Large intestine (tissue), 3 donors: ENCODE data around the gene UTP15. TPM values are rescaled to one million over a fixed set of nuclear protein-coding genes. Genes with fewer than 3 reads are reported as not detected.

Experiments
- DNase-seq, 2 donors: peaks; one replicate each; pipeline versions ENCODE4 v3.0.0 to v3.0.0-alpha.2; 2013
- H3K27ac ChIP-seq: one replicate; pipeline ENCODE4 v1.5.1; 2013; ENCODE audit warnings: low read length
- H3K27me3 ChIP-seq: 2 replicates; pipeline ENCODE4 v1.6.1; 2013; ENCODE audit warnings: low read length; ENCODE audit not compliant: control insufficient read depth, insufficient read depth
- H3K36me3 ChIP-seq: 2 replicates; pipeline ENCODE4 v1.6.1; 2013; ENCODE audit warnings: low read length; ENCODE audit not compliant: control insufficient read depth, insufficient read depth
- H3K4me1 ChIP-seq: one replicate; pipeline ENCODE4 v1.6.1; 2013; ENCODE audit warnings: low read length; ENCODE audit not compliant: control insufficient read depth, insufficient read depth
- H3K4me3 ChIP-seq: one replicate; pipeline ENCODE4 v1.5.1; 2013; ENCODE audit warnings: low read length
- H3K9me3 ChIP-seq: one replicate; pipeline ENCODE4 v1.6.1; 2013; ENCODE audit warnings: mild to moderate bottlenecking, low read depth, low read length, moderate library complexity; ENCODE audit not compliant: control insufficient read depth
- WGBS: methylation state at CpG from one replicate; pipeline ENCODE4 v1.1.5; 2013; ENCODE audit warnings: low lambda C conversion rate; ENCODE audit not compliant: insufficient coverage; 5-methylcytosine and 5-hydroxymethylcytosine counted together
- polyA plus RNA-seq: library from polyadenylated mRNA; unstranded; fragments of 120-200 nt; gene quantifications from one replicate; pipeline ENCODE4 v1.2.1, GENCODE V29; 2013

The UTP15 gene
- polyA plus RNA-seq, 1 donor = 12.0 TPM

DNA sequence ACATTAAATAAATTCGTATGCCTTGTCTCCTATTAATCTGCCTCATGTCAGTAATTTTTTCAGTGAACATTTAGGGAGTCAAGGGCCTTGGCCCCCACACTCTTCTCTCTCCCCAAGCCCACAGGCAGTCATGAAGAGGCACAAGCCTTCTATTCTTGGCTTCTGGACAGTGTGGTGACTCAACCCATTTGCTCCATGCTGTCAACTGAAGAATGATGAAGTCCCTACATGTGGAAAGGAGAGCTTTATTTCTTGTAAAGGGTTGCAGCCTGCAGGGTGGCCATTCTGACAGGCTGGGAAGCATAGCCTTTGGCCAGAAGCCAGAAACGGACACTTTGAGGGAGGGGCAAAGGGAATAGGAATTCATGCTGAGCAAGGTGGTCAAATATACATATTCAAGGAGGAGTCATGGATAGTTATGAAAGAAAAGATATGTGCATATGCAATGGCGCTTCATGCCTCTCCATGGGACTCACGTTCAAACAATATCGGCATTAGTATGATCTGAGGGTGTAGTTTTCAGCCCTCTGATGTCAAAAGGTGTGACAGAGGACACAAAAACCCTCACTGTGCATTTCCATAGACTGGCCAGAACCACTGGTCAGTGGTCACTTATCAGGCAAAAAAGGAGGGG is 31.4 kb upstream of the UTP15 start:
- H3K27ac ChIP-seq = no peak overlapping the region
- no peaks in the 10 kb centered on the region for H3K9me3 ChIP-seq
- no peak overlapping the region for H3K4me3 ChIP-seq
- no peak for DNase-seq
- WGBS = 90% methylated on average over 2 of the region's 5 CpGs
- no peaks in the 10 kb centered on the region for H3K36me3 ChIP-seq
- H3K27me3 ChIP-seq = peaks cover 2% of the 10 kb centered on the region
- no peaks in the 10 kb centered on the region for H3K4me1 ChIP-seq

DNA sequence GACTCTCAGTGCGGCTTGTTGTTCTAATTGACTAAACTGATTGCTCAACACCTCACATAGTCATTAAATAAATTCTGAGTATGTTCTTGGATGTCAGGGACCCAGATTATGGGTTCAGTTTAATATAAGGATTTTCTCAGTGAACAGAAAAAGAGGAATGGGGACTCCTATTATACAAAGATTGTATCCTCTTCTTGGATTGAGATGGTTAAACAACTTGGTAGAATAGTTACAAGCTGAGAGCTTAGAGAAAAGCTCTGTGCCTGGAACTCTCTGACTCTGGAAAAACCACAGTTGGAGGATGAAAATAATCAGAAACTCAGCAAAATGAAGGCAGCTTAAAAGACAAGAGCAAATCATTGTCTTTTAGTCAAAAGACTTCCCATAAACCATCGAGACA is 30.6 kb upstream of the UTP15 start:
- no peaks in the 10 kb centered on the region for H3K9me3 ChIP-seq
- DNase-seq = no peak
- WGBS = no CpG with 5 or more reads among the region's 2 CpGs

DNA sequence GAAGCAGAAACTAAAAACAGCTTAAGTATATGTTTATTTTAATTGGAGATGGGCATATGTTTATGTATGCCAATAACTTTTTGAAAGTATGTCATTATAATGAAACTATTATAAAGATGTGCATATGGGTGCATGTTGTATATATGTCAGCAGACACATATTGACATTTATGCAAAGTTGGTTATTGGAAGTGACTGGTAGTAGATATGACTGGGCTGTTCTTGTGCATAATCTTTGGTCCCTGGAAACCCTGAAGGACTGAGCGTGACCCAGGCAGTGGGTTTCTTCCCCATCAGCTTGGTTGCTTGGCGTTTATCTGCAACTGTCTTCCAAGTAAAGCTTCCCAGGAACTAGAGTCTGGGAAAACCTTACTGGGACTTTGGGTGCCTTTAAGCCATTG is 25.8 kb upstream of the UTP15 start:
- Histone ChIP-seq H3K4me3 (no peak overlapping the region), H3K27me3 (no peaks in the 10 kb centered on the region), H3K9me3 (no peaks in the 10 kb centered on the region), H3K36me3 (no peaks in the 10 kb centered on the region), H3K4me1 (peaks cover 10% of the 10 kb centered on the region), H3K27ac (no peak overlapping the region)
- no CpG with 5 or more reads among the region's 2 CpGs for WGBS
- DNase-seq = no peak

More for the DNA sequence above, 30.6 kb upstream of the UTP15 start:
- Histone ChIP-seq H3K36me3 (no peaks in the 10 kb centered on the region), H3K4me1 (no peaks in the 10 kb centered on the region), H3K27ac (no peak overlapping the region), H3K27me3 (peaks cover 2% of the 10 kb centered on the region), H3K4me3 (no peak overlapping the region)

DNA sequence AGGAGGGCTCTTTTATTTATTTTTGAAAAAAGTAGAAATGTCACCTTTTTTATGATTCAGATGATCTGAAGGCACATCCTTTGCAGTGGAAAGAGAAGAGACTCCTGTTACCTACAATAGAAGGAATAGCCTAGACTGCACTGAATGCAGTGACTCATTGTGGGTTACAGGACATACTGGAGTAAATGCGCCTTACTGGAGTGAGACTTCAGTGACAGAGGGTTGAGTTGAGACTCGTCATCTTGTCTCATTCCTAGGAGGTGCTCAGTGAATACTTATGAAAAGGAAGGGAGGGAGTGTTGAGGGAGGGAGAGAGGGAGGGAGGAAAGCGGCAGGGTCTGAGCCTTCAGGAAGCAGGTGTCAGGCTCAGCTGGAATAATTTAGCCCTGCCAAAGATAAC is 25.4 kb upstream of the UTP15 start:
- H3K4me1 ChIP-seq = peaks cover 14% of the 10 kb centered on the region
- H3K4me3 ChIP-seq = no peak overlapping the region
- no peaks in the 10 kb centered on the region for H3K36me3 ChIP-seq
- H3K9me3 ChIP-seq = no peaks in the 10 kb centered on the region
- no peak for DNase-seq
- no peak overlapping the region for H3K27ac ChIP-seq
- no CpG with 5 or more reads among the region's 3 CpGs for WGBS
- no peaks in the 10 kb centered on the region for H3K27me3 ChIP-seq

DNA sequence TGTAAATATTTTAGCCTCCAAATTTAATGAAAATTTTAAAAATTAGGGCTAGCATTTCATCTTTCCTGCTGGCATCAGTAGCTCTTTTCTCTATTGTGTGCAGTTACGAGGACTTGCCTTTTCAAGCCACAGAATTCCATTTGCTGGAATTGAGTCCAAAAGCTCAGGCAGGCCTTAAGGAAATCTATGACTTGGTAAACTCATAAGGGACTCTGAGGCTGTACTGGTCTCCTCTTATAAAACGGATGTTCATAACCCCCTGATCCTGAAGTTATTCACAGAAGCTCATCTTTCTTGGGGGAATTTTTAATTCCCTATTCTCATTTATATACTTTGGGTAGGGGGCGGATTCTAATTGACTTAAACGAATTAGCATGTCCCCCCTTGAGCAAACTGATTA is 23.5 kb upstream of the UTP15 start:
- no CpG with 5 or more reads among the region's 4 CpGs for WGBS
- peak in 1 of 2 donors; percentile 12 for DNase-seq
- Histone ChIP-seq H3K27ac (no peak overlapping the region), H3K27me3 (no peaks in the 10 kb centered on the region), H3K4me3 (no peak overlapping the region), H3K4me1 (peaks cover 15% of the 10 kb centered on the region), H3K9me3 (no peaks in the 10 kb centered on the region), H3K36me3 (no peaks in the 10 kb centered on the region)

DNA sequence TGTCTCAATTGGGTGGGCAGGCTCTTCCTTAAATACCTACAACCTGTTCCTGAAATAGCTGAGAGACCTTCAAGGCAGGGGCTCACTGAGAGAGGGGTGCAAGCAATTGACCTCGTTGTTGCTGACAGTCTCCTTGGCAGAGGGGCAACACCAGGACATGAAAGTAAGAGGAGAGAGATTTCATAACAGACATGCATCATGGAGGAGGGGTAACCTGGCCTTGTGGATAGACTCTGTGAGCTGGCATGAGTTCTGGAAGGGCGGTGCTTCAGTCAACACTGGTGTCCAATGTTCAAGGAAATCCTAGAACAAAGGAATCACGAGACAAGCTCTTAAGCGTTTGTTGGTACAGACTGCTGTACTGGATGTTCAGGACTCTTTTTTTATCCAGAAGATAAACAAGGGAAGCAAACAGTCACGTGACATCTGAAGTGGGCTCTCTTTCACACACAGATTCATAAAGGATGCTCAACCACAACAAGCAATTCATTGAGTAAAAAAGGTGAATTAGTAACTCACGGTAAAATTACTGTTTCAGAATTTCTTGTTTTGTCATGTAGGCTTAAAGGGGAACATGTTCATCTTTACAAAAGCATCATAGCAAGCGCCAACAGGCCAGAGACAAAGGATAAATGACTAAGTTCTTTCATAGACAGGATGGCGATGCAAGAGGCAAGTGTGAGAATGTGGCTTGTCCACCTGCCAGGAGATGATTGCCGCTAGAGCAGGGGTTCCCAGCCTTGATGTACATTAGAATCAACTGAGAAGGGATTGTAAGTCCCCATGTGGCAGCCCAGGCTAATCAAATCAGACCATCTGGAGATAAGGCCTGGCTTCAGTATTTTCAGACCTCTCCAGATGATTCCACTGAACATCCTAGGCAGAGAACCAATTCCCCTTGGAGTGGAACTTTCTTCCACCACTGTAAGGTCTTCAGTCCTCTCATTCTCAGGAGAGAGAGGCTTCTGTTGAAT is 20.8 kb upstream of the UTP15 start:
- no peaks in the 10 kb centered on the region for H3K36me3 ChIP-seq
- H3K27ac ChIP-seq = peak overlapping the region; percentile 54
- peak; percentile 87 to 96 for DNase-seq
- peaks cover 15% of the 10 kb centered on the region for H3K4me1 ChIP-seq
- no peaks in the 10 kb centered on the region for H3K9me3 ChIP-seq
- 25% methylated on average over 4 of the region's 9 CpGs for WGBS
- no peaks in the 10 kb centered on the region for H3K27me3 ChIP-seq
- H3K4me3 ChIP-seq = no peak overlapping the region

DNA sequence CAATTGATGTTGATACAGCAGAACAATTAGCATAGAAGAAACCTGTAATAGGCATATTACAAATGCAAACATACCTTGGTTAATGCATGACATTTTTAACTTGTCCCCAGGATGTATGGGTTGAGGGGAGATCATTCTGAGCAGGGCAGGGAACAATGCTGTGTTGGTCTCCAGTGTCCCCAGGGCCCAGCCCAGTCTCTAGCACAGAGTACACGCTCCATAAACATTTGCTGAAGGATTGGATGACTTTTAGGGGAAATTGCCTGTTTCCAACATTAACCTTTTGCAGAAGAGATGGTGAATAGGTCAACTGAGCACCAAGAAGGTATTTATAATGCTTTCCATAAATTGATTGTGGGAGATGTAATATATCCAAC is 20.2 kb upstream of the UTP15 start:
- no peak overlapping the region for H3K4me3 ChIP-seq
- H3K27ac ChIP-seq = peak overlapping the region; percentile 45

DNA sequence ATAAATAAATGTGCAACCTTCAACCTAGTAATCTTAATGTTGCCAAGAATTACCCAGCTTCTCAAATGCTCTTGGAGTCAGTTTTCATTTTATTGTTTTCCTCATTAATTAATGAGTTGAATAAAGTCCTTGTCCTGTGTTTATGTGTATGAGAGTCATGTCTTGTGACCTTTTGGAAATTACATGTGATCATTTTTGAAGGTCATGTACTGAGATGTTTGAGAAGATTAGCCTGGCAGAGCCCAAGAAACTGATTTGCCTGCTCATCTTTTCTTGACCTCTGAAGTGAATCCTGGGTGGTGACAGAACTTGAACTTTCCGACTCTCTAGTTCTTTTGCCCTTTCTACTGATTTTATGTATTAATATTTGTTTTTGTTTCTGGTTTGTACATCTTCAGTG is 15.5 kb upstream of the UTP15 start:
- no peak overlapping the region for H3K4me3 ChIP-seq
- DNase-seq = no peak
- no peaks in the 10 kb centered on the region for H3K27me3 ChIP-seq
- no peak overlapping the region for H3K27ac ChIP-seq
- H3K9me3 ChIP-seq = no peaks in the 10 kb centered on the region
- peaks cover 20% of the 10 kb centered on the region for H3K36me3 ChIP-seq
- WGBS = 100% methylated on average over 1 of the region's 1 CpG
- H3K4me1 ChIP-seq = peaks cover 2% of the 10 kb centered on the region

More for the DNA sequence above, 20.2 kb upstream of the UTP15 start:
- H3K36me3 ChIP-seq = no peaks in the 10 kb centered on the region
- no CpG with 5 or more reads among the region's 1 CpG for WGBS
- DNase-seq = no peak
- H3K4me1 ChIP-seq = peaks cover 15% of the 10 kb centered on the region
- H3K27me3 ChIP-seq = no peaks in the 10 kb centered on the region
- no peaks in the 10 kb centered on the region for H3K9me3 ChIP-seq

DNA sequence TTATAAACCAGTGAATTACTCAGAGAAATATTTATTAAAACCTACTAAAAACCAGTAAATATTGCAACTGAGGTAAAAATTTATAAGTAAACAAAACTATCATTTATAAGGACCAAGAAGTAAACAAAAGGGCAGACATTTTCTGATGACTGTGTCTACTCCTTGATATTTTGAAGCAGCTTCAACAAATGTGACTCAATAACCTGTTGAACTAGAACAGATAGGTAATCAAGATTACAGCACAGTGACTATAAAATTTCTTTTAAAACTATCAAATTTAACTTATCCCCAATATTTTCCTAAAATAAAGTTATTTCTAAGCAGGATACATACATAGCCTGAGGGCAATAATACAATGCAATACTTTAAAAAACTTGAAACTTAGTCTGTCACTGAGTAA is 12.9 kb upstream of the UTP15 start:
- DNase-seq = no peak

DNA sequence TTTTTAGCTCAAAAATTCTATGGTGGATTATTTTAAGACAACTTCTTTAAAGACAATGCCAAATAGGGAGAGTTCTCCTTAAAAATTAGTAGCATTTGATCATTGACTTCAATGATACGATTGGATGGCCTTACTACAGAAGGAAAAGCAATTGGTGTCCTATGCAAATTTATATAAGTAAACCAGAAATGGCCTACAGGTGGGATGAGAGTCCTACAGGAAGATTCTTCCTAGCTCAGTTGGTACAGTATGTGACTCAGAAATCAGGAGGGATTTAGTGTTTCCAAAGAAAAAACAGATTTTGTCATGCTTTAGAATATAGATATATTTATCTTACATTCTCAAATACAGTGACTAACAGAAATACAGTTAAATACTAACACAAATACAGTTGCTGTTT is 6.6 kb upstream of the UTP15 start:
- Histone ChIP-seq H3K36me3 (peaks cover 42% of the 10 kb centered on the region), H3K4me3 (no peak overlapping the region), H3K9me3 (no peaks in the 10 kb centered on the region), H3K4me1 (peaks cover 2% of the 10 kb centered on the region), H3K27ac (no peak overlapping the region), H3K27me3 (no peaks in the 10 kb centered on the region)
- no peak for DNase-seq
- 80% methylated on average over 1 of the region's 1 CpG for WGBS

More for the DNA sequence above, 12.9 kb upstream of the UTP15 start:
- H3K9me3 ChIP-seq = no peaks in the 10 kb centered on the region
- no peak overlapping the region for H3K27ac ChIP-seq
- H3K27me3 ChIP-seq = no peaks in the 10 kb centered on the region
- peaks cover 35% of the 10 kb centered on the region for H3K36me3 ChIP-seq
- H3K4me1 ChIP-seq = no peaks in the 10 kb centered on the region
- H3K4me3 ChIP-seq = no peak overlapping the region
